Ishikawa (cell line): ENCODE measurements around the gene ANKMY1.

ENCODE experiments used
- CEBPB ChIP-seq: IDR thresholded peaks from 2 replicates; pipeline ENCODE4 v1.6.1; 2012
- CREB1 ChIP-seq: IDR thresholded peaks from 2 replicates; pipeline ENCODE4 v1.6.1; 2012; ENCODE audit warnings: low read depth
- EGR1 ChIP-seq: IDR thresholded peaks from 2 replicates; pipeline ENCODE4 v1.6.1; 2012
- EP300 ChIP-seq: IDR thresholded peaks from 2 replicates; pipeline ENCODE4 v1.6.1; 2012; ENCODE audit warnings: borderline replicate concordance
- FOXM1 ChIP-seq: IDR thresholded peaks from 2 replicates; pipeline ENCODE4 v1.6.1; 2012; ENCODE audit warnings: low read depth, borderline replicate concordance
- MAX ChIP-seq: IDR thresholded peaks from 2 replicates; pipeline ENCODE4 v1.6.1; 2012
- NFIC ChIP-seq: IDR thresholded peaks from 2 replicates; pipeline ENCODE4 v1.6.1; 2012
- RAD21 ChIP-seq: IDR thresholded peaks from 2 replicates; pipeline ENCODE4 v1.6.1; 2012; ENCODE audit warnings: low read depth
- REST ChIP-seq: IDR thresholded peaks from 2 replicates; pipeline ENCODE4 v1.6.1; 2012; ENCODE audit warnings: low read depth, mild to moderate bottlenecking
- TAF1 ChIP-seq: IDR thresholded peaks from 2 replicates; pipeline ENCODE4 v1.6.1; 2012; ENCODE audit warnings: low read depth, mild to moderate bottlenecking
- TCF12 ChIP-seq: IDR thresholded peaks from 2 replicates; pipeline ENCODE4 v1.6.1; 2012; ENCODE audit warnings: low read depth
- TEAD4 ChIP-seq: IDR thresholded peaks from 2 replicates; pipeline ENCODE4 v1.6.1; 2012
- USF1 ChIP-seq: IDR thresholded peaks from 2 replicates; pipeline ENCODE4 v1.6.1; 2012
- YY1 ChIP-seq: IDR thresholded peaks from 2 replicates; pipeline ENCODE4 v1.6.1; 2012; ENCODE audit warnings: low read depth
- ZBTB7A ChIP-seq: IDR thresholded peaks from 2 replicates; pipeline ENCODE4 v1.6.1; 2012; ENCODE audit warnings: low read depth

ANKMY1 gene

GRCh38 chr2:240438810-240439697 lies 118.7 kb downstream of the ANKMY1 start:
- no peak for TF ChIP-seq FOXM1
- TF ChIP-seq YY1: no peak

GRCh38 chr2:240437861-240438809 lies 119.7 kb downstream of the ANKMY1 start:
- TF ChIP-seq RAD21: peak; percentile 97
- TF ChIP-seq NFIC: 0 out of 2 replicates have a peak, but pooled peaks have one; percentile 10
- TF ChIP-seq ZBTB7A: no peak

- TF ChIP-seq MAX (no peak), TAF1 (no peak), YY1 (no peak), NFIC (no peak), TCF12 (no peak)
Measured at GRCh38 chr2:240437551-240437860, 120.3 kb downstream of the ANKMY1 start.

- TF ChIP-seq CEBPB: no peak
- peak; percentile 87 for TF ChIP-seq MAX
- no peak for TF ChIP-seq TEAD4
Measured at GRCh38 chr2:240436683-240437550, 120.9 kb downstream of the ANKMY1 start.

- TF ChIP-seq TEAD4 (no peak), YY1 (peak; percentile 52; the same call in 1 of the 2 replicates), EP300 (no peak), FOXM1 (no peak), NFIC (no peak), REST (no peak), RAD21 (peak; percentile 5; the same call in 1 of the 2 replicates), TCF12 (no peak), TAF1 (no peak), CREB1 (no peak), MAX (peak; percentile 17; the same call in 1 of the 2 replicates), USF1 (no peak), CEBPB (no peak), EGR1 (no peak), ZBTB7A (peak; percentile 57; the same call in 1 of the 2 replicates)
Measured at GRCh38 chr2:240435948-240436682, 121.7 kb downstream of the ANKMY1 start.

GRCh38 chr2:240435457-240435947 lies 122.3 kb downstream of the ANKMY1 start, which contains the start of gene GPC1:
Gene GPC1 (plus strand): TSS chr2:240435663. CDS start chr2:240435919, 256 bp downstream.
- TF ChIP-seq MAX: 0 out of 2 replicates have a peak, but pooled peaks have one; percentile 8
- no peak for TF ChIP-seq FOXM1
